ENCODE measurements around the gene TRIB2.
"Not testable (repeated sequence)": the region's sequence is repeated elsewhere in the genome, so short reads cannot be mapped to it uniquely, and the experiment has no call there.

Gene TRIB2

GRCh38 chr2:12716282-12717190 is at the start of gene TRIB2:
TRIB2 (plus strand) TSS chr2:12716936; CDS start chr2:12718308, 1,372 bp downstream.
- DNase-seq: peak; percentile 72

DNA sequence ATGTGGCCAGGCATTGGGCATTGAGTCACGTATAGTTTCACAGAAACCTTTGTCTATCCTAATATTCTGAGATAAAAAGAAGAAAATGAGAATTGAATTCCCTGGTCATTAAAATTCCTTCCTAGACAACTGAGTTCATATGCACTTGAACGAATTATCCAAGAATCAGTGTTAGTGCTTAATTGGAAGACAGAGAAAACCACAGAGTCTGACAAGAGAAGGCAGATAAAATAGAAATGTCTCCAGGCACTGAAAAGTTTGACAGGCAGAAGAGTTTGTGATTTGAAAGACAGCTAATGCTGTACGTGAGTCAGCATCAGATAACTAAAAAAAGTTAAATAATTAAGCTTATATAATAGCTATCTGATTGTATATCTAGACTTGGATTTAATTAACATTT is 47.7 kb upstream of the TRIB2 start:
- no peak for DNase-seq

DNA sequence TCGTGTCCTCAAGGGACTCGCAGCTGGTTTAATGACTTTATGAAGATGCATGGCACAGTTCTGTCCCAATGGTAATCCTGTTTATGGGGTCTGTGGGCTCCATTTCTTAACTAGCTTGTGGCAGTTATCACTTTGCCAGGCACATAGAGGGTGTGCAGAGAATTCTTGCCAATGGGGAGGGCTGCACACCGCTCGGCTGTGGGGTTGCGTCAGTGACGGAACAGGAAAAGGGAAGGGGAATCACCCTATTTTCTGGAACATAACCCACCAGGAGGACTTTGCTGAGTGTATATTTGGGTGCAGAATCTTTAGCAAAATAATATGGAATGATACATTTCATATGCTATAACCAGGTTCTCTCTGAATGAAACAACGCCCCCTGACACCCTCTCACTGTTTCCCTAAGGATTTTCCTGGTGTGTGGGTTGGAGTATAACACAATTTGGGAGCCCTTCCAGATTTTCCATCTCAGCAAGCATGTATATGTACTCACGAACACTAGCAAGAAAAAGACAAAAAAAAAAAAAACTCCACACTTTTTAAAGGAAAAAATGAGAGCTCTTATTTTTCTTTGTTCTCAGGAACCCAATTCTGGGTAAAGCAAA is 43.9 kb upstream of the TRIB2 start:
- no peak for DNase-seq

GRCh38 chr2:12674644-12675328 is 42.0 kb upstream of the TRIB2 start:
- no peak for DNase-seq

DNA sequence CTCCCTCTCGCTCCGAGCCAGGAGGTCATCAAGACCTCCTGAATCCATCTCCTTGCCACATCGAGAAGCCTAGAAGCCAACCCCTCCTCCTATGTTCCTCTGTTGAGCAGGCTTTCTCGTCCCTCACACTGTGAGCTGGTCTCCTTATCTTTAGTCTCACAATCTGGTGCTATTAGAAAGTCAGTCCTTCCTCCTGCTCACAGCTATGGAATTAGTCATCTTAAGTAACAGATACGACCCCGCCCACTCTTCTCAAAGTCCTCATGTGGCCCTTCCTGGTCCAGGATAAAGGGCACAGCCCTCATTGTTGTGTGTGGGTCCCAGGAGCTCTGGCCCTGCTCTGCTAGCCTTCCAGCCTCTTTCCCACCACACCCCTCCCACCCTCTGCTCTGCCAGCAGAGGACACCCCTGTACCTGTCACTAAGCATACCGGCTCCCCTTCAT is 41.4 kb upstream of the TRIB2 start:
- DNase-seq: peak; percentile 49

DNA sequence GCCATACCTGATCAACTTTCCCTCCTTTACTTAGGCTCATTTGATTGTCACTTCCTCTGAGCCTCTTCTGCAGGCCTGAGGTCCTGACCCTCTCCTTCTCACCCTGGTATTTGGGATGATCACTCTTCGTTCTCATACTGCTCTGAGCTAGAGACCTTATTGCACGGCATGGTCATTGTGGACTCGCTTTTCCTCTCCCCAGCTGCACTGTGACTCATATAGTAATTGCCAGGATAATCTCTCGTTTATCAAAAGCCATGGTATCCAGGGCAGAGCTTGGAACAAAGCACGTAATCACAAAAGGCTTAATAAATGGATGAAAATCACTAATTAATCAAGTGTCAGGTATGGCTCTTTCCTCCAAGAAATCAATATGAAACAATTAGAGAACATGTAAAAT is 40.9 kb upstream of the TRIB2 start:
- no peak for DNase-seq

DNA sequence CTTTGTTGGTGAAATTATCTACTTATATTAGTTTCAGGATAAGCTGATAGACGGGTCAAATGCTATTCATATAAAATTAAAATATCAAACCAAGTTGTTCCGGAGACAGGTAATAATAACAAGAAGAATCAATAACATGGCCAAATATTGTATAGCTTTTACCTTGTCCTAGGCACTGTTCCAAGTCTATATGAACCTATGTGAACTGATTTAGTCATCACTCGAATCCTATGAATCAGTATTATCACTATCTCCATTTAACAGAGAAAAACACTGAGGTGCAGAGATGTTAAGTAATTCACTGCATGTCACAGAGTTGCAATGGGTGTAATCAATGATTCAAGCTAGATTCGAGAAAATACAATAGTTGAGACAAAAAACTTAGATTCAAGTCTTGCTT is 40.0 kb upstream of the TRIB2 start:
- no peak for DNase-seq

DNA sequence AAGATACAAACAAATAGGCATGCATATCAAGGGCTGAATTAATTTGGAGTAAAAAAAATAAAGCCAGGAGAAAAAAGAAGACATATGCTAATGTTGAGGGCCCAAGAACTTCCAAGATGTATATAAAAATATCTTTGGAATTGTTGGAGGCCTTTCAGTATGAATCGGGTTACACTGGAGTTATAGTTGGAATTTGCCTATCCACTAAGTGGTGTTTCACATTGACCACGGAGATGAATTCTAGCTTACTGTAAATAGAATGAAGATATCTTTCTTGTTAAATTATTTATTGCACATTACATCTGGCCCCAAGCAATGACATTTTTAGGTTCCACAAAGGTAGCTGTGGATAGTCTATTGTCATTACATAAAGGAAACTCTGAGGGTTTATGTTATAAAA is 38.5 kb upstream of the TRIB2 start:
- DNase-seq: no peak

GRCh38 chr2:12679550-12680072 is 37.1 kb upstream of the TRIB2 start:
- no peak for DNase-seq

GRCh38 chr2:12680115-12680514 is 36.6 kb upstream of the TRIB2 start:
- not testable (repeated sequence) for DNase-seq

GRCh38 chr2:12682017-12682416 is 34.7 kb upstream of the TRIB2 start:
- DNase-seq: no peak

DNA sequence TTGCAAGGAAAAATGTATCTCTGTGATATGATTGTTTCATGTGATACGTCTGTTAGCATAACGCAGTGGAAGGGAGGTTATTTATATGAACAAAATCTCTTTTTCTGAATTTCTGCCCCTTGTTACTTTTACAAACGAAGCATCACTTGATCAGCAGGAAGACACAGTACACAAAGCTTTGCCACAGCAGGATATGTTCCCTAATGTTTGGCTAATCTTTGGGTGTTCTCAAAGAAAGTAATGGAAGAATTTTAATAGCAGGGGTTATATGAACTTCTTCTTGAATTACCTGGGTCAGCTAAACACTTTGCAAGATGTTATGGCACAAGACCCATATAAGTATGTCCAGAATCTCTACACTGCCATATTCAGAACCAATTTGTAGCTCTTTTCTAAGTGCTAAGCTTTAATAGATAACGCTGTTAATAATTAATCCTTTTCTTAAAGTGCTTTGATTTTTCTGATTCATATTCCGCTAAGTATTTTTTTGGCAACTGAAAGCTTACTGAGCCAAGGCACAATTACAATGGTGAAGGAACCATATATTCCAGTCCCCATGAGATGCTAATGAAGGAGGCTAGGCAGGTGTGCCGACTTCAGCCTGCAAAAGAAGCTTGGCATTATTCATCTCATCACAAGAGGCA is 33.2 kb upstream of the TRIB2 start:
- no peak for DNase-seq

DNA sequence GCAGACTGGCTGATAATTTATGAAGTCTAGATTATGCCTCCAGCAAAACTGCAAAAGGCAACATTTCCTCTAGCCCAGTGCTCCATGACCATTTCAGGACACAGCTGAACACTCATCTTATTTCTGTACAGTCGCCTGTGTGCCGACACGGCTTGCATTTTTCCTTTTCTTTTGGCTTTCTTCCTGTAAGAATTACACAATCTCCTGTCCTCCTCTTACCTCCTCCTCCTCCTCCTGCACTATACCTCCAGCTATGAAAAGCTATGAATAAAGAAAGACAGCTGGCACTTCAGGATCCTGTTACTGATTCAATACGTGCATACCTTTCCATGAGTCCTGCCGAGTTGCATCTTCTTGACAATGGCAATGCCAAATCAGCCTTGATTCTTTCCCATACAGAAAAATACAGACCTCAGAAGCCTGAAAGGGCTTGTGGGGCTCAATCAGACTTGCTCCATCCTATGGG is 32.2 kb upstream of the TRIB2 start:
- no peak for DNase-seq

- DNase-seq: no peak
Observed at GRCh38 chr2:12685145-12685544, 31.6 kb upstream of the TRIB2 start.

GRCh38 chr2:12685956-12686355 is 30.8 kb upstream of the TRIB2 start:
- DNase-seq: no peak

DNA sequence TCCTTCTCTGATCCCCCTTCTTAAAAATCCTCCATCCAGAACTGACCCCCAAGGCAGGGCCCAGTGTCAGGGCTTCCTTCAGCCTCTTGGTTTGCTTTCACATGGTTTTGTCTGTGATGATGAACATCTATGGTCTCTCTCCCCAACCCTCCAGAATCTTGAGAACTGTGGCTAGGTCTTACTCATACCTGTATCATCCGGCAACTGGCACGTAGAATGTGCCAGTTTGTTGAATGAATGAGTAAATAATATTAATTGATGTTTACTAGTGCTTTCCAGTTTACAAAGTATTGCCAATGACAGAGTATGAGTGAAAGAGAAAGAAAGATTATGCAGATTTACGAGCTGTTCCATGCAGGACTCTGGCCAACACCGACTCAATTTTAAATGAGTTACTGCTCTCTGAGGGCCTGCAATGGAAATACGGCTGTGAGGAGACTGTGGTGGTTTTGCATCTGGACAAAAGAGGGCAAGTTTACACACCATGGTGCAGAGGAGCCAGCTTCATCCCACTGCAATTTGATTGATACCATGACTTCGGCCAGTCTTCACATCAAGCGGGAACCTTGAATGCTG is 29.9 kb upstream of the TRIB2 start:
- no peak for DNase-seq

DNA sequence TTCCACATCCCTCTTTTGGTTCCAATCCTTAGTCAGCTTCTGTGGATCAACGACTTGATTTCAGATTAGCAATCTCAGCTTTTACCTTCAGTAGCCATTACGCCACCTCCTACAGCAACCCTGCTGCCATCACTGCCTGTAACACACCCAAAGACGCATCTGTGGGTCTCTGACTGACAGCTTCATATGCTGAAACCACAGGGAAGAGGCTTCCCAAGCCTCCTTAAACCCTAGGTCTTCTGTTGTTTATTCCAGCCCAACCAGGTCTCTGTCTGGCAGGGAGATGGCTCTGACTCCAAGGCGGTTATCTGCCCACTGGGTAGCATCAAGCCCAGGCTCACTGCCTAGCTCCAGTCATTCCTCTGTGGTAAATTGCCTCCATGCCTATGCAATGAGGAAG is 28.6 kb upstream of the TRIB2 start:
- no peak for DNase-seq

DNA sequence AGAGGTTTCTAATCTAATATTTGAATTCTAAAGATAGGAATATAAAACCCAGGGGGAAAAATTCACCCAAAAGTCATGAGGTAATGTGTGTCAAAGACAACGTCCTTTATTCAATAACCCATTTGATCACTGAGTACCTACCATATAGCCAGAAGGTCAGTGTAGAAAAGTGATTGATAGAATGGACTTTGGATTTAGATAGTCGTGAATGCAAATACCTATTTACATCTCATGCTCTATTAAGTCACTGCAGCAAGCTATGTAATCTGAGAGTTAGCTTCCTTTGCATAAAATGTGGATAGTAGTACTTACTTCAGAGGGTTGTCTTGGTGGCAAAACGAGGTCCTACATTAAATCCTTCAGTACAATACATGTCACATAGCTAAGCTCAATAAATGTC is 27.8 kb upstream of the TRIB2 start:
- no peak for DNase-seq

DNA sequence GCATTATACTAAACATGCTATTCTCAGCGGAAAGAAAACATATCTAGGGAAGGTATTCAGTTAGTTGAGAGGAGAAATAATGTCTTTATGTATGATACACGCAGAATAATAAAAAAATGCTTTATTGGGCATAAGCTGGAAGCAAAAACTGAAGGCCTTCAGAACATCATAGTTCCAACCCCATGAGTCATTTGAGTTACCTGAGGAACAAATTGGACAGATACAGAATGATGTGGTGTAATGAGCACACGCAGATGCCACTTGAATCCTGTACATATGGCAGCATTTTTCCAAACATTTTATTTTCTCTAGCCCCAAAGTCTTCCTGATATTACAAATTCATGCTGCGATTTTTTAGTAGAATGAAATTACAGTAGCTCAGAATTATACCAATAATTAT is 23.2 kb upstream of the TRIB2 start:
- DNase-seq: no peak

GRCh38 chr2:12694990-12695774 is 21.6 kb upstream of the TRIB2 start:
- peak; percentile 95 for DNase-seq

- DNase-seq: no peak
Observed at GRCh38 chr2:12697617-12698016, 19.1 kb upstream of the TRIB2 start.

- DNase-seq: no peak
Observed at GRCh38 chr2:12700989-12701388, 15.7 kb upstream of the TRIB2 start.
